Smooth muscle cell (in vitro differentiated cells): Measurements from ENCODE around the gene PCNX2. TPM values are rescaled to one million over a fixed set of nuclear protein-coding genes. Genes with fewer than 3 reads are reported as not detected.

Experiments
- DNase-seq: peaks from one replicate; lab custom pipeline; 2025; ENCODE audit not compliant: unreplicated experiment; lab: John Stamatoyannopoulos, UW
- H2AFZ ChIP-seq: fragments of 200-600 bp; sonication (generic); 2 replicates; pipeline ENCODE4 v1.6.0; 2016; ENCODE audit warnings: antibody characterized with exemption, low read depth, mild to moderate bottlenecking
- H3F3A ChIP-seq: fragments of 200-600 bp; sonication (generic); 2 replicates; pipeline ENCODE4 v1.6.0; 2017; ENCODE audit warnings: antibody characterized with exemption, low read depth
- H3K27ac ChIP-seq: fragments of 200-600 bp; sonication (generic); 2 replicates; pipeline ENCODE4 v1.5.1; 2016; ENCODE audit warnings: low read depth, mild to moderate bottlenecking
- H3K27me3 ChIP-seq: fragments of 200-600 bp; sonication (generic); 2 replicates; pipeline ENCODE4 v1.6.1; 2016; ENCODE audit warnings: low read depth, mild to moderate bottlenecking
- H3K36me3 ChIP-seq: fragments of 200-600 bp; sonication (generic); 2 replicates; pipeline ENCODE4 v1.5.1; 2016; ENCODE audit warnings: low read depth
- H3K4me1 ChIP-seq: fragments of 200-600 bp; sonication (generic); 2 replicates; pipeline ENCODE4 v1.5.1; 2016; ENCODE audit warnings: low read depth
- H3K4me2 ChIP-seq: fragments of 200-600 bp; sonication (generic); 2 replicates; pipeline ENCODE4 v1.6.0; 2016; ENCODE audit warnings: mild to moderate bottlenecking
- H3K4me3 ChIP-seq: fragments of 200-600 bp; sonication (generic); 2 replicates; pipeline ENCODE4 v1.5.1; 2016; ENCODE audit warnings: mild to moderate bottlenecking
- H3K79me2 ChIP-seq: fragments of 200-600 bp; sonication (generic); 2 replicates; pipeline ENCODE4 v1.6.0; 2016; ENCODE audit warnings: low read depth, mild to moderate bottlenecking
- H3K9ac ChIP-seq: fragments of 200-600 bp; sonication (generic); 2 replicates; pipeline ENCODE4 v1.6.0; 2016; ENCODE audit warnings: low read depth
- H3K9me3 ChIP-seq: fragments of 200-600 bp; sonication (generic); replicated peaks from 2 replicates; pipeline ENCODE4 v1.5.1; 2016; ENCODE audit warnings: low read depth
- H4K20me1 ChIP-seq: fragments of 200-600 bp; sonication (generic); 2 replicates; pipeline ENCODE4 v1.6.0; 2016; ENCODE audit warnings: low read depth
- CTCF ChIP-seq: fragments of 200-600 bp; sonication (generic); IDR thresholded peaks from 2 replicates; pipeline ENCODE4 v1.5.1; 2017; ENCODE audit warnings: borderline replicate concordance, mild to moderate bottlenecking, antibody characterized with exemption; ENCODE audit not compliant: insufficient read depth, poor library complexity, severe bottlenecking
- WGBS: methylation state at CpG from one replicate; pipeline ENCODE4 v1.1.7; 2016; ENCODE audit warnings: low lambda C conversion rate; 5-methylcytosine and 5-hydroxymethylcytosine counted together
- polyA plus RNA-seq: library from polyadenylated mRNA; unstranded; fragments of >200 nt; fragmentation: Nextera tagmentation; extraction: Ambion mirVana; gene quantifications from 2 replicates; pipeline ENCODE4 v1.2.1, GENCODE V29; 2016
- total RNA-seq: library from RNA; depleted of rRNA; stranded (reverse); fragments of >200 nt; gene quantifications from 2 replicates; pipeline ENCODE4 v1.2.3, GENCODE V29; 2014

The PCNX2 gene
- total and polyA plus RNA-seq, 2 experiments from 2014 or later = 4.7 to 18.2 TPM

- WGBS = 81% methylated on average over 3 of the region's 3 CpGs
- Histone ChIP-seq H2AFZ (no peak overlapping the region), H3K79me2 (no peaks in the 10 kb centered on the region), H3K4me3 (no peak overlapping the region), H3K36me3 (no peaks in the 10 kb centered on the region), H4K20me1 (no peaks in the 10 kb centered on the region), H3K4me2 (no peak overlapping the region), H3K4me1 (no peaks in the 10 kb centered on the region), H3K27me3 (no peaks in the 10 kb centered on the region), H3K27ac (no peak overlapping the region), H3K9ac (no peak overlapping the region), H3F3A (no peaks in the 10 kb centered on the region), H3K9me3 (no peaks in the 10 kb centered on the region)
- no peak for TF ChIP-seq CTCF
- DNase-seq = no peak
These were observed 57.9 kb downstream of the PCNX2 start for GRCh38 chr1:233237647-233238046.

- no peak for DNase-seq
- no peak overlapping the region for H3K27ac ChIP-seq
- WGBS = 26% methylated on average over 5 of the region's 5 CpGs
These were observed 62.0 kb downstream of the PCNX2 start for GRCh38 chr1:233233508-233234040.

GRCh38 chr1:233230011-233230410, 65.5 kb downstream of the PCNX2 start:
- H3K4me1 ChIP-seq = no peaks in the 10 kb centered on the region
- H3K27ac ChIP-seq = no peak overlapping the region
- H3K4me3 ChIP-seq = no peak overlapping the region
- WGBS = 86% methylated on average over 2 of the region's 2 CpGs
- no peaks in the 10 kb centered on the region for H4K20me1 ChIP-seq
- H3F3A ChIP-seq = no peaks in the 10 kb centered on the region
- no peak overlapping the region for H3K4me2 ChIP-seq
- no peaks in the 10 kb centered on the region for H3K36me3 ChIP-seq
- H3K9ac ChIP-seq = no peak overlapping the region
- no peaks in the 10 kb centered on the region for H3K79me2 ChIP-seq
- no peak for TF ChIP-seq CTCF
- no peaks in the 10 kb centered on the region for H3K9me3 ChIP-seq
- no peak for DNase-seq
- no peak overlapping the region for H2AFZ ChIP-seq
- no peaks in the 10 kb centered on the region for H3K27me3 ChIP-seq

More at GRCh38 chr1:233233508-233234040, 62.0 kb downstream of the PCNX2 start:
- H4K20me1 ChIP-seq = no peaks in the 10 kb centered on the region
- no peaks in the 10 kb centered on the region for H3K27me3 ChIP-seq
- no peaks in the 10 kb centered on the region for H3K4me1 ChIP-seq
- H3K79me2 ChIP-seq = no peaks in the 10 kb centered on the region
- H3K4me3 ChIP-seq = no peak overlapping the region
- H3K36me3 ChIP-seq = no peaks in the 10 kb centered on the region
- H2AFZ ChIP-seq = no peak overlapping the region
- no peak overlapping the region for H3K4me2 ChIP-seq
- H3K9ac ChIP-seq = no peak overlapping the region
- H3K9me3 ChIP-seq = no peaks in the 10 kb centered on the region
- TF ChIP-seq CTCF = no peak
- no peaks in the 10 kb centered on the region for H3F3A ChIP-seq

GRCh38 chr1:233229288-233229687, 66.2 kb downstream of the PCNX2 start:
- no peaks in the 10 kb centered on the region for H3K27me3 ChIP-seq
- no peak overlapping the region for H2AFZ ChIP-seq
- H3K9ac ChIP-seq = no peak overlapping the region
- no peak overlapping the region for H3K4me3 ChIP-seq
- H3K4me2 ChIP-seq = no peak overlapping the region
- H3K4me1 ChIP-seq = no peaks in the 10 kb centered on the region
- H3K79me2 ChIP-seq = no peaks in the 10 kb centered on the region
- TF ChIP-seq CTCF = no peak
- WGBS = 83% methylated on average over 3 of the region's 3 CpGs
- no peak overlapping the region for H3K27ac ChIP-seq
- no peaks in the 10 kb centered on the region for H4K20me1 ChIP-seq
- DNase-seq = no peak
- H3K36me3 ChIP-seq = no peaks in the 10 kb centered on the region
- no peaks in the 10 kb centered on the region for H3K9me3 ChIP-seq
- H3F3A ChIP-seq = no peaks in the 10 kb centered on the region
